Neural progenitor cell (in vitro differentiated cells): ENCODE measurements around the gene LRRTM4. TPM values are rescaled to one million over a fixed set of nuclear protein-coding genes. Genes with fewer than 3 reads are reported as not detected.

Experiments used
- DNase-seq: peaks from one replicate; pipeline ENCODE4 v3.0.0-alpha.2; 2016; ENCODE audit warnings: low spot score
- H2AFZ ChIP-seq: fragments of 200-600 bp; sonication (generic); replicated peaks from 2 replicates; pipeline ENCODE4 v1.6.1; 2016; ENCODE audit warnings: antibody characterized with exemption
- H3F3A ChIP-seq: fragments of 200-600 bp; sonication (generic); 2 replicates; pipeline ENCODE4 v1.6.1; 2016; ENCODE audit warnings: antibody characterized with exemption, low read depth
- H3K27ac ChIP-seq: fragments of 200-600 bp; sonication (generic); 2 replicates; pipeline ENCODE4 v1.5.1; 2016; ENCODE audit warnings: mild to moderate bottlenecking
- H3K27me3 ChIP-seq: fragments of 200-600 bp; sonication (generic); 2 replicates; pipeline ENCODE4 v1.6.1; 2016; ENCODE audit warnings: mild to moderate bottlenecking, moderate library complexity
- H3K36me3 ChIP-seq: fragments of 200-600 bp; sonication (generic); 2 replicates; pipeline ENCODE4 v1.5.1; 2016
- H3K4me1 ChIP-seq: fragments of 200-600 bp; sonication (generic); 2 replicates; pipeline ENCODE4 v1.6.1; 2016; ENCODE audit warnings: mixed run types
- H3K4me2 ChIP-seq: fragments of 200-600 bp; sonication (generic); 2 replicates; pipeline ENCODE4 v1.6.1; 2016
- H3K4me3 ChIP-seq: fragments of 200-600 bp; sonication (generic); 2 replicates; pipeline ENCODE4 v1.5.1; 2016
- H3K79me2 ChIP-seq: fragments of 200-600 bp; sonication (generic); 2 replicates; pipeline ENCODE4 v1.6.1; 2016; ENCODE audit warnings: low read depth
- H3K9ac ChIP-seq: fragments of 200-600 bp; sonication (generic); 2 replicates; pipeline ENCODE4 v1.6.1; 2016
- H3K9me3 ChIP-seq: fragments of 200-600 bp; sonication (generic); 2 replicates; pipeline ENCODE4 v1.5.1; 2016; ENCODE audit warnings: low read depth
- H4K20me1 ChIP-seq: fragments of 200-600 bp; sonication (generic); 2 replicates; pipeline ENCODE4 v1.6.1; 2016; ENCODE audit warnings: low read depth
- H3K27ac Mint-ChIP-seq: 3 replicates; pipeline ENCODE4 v1.8.0; 2021; ENCODE audit warnings: mixed read lengths
- H3K27me3 Mint-ChIP-seq: 2 replicates; pipeline ENCODE4 v1.8.0; 2022; ENCODE audit warnings: low read depth, mild to moderate bottlenecking, inconsistent platforms, moderate library complexity, mixed read lengths; ENCODE audit not compliant: insufficient read depth
- H3K36me3 Mint-ChIP-seq: 3 replicates; pipeline ENCODE4 v1.8.0; 2021; ENCODE audit warnings: mixed read lengths
- H3K4me1 Mint-ChIP-seq: 3 replicates; pipeline ENCODE4 v1.8.0; 2021; ENCODE audit warnings: mixed read lengths
- H3K4me3 Mint-ChIP-seq: 3 replicates; pipeline ENCODE4 v1.8.0; 2021; ENCODE audit warnings: mild to moderate bottlenecking, moderate library complexity, mixed read lengths
- H3K9me3 Mint-ChIP-seq: 3 replicates; pipeline ENCODE4 v1.8.0; 2020; ENCODE audit warnings: mixed read lengths
- EZH2 ChIP-seq: fragments of 200-600 bp; sonication (generic); IDR thresholded peaks from 2 replicates; pipeline ENCODE4 v1.6.1; 2017; ENCODE audit warnings: antibody characterized with exemption, mild to moderate bottlenecking, moderate library complexity
- EZH2phosphoT487 ChIP-seq: fragments of 200-600 bp; sonication (generic); IDR thresholded peaks from 2 replicates; pipeline ENCODE4 v1.6.1; 2017; ENCODE audit warnings: antibody characterized with exemption
- total RNA-seq: library from RNA; depleted of rRNA; stranded (reverse); fragments of >200 nt; gene quantifications from 2 replicates; pipeline ENCODE4 v1.2.3, GENCODE V29; 2015; ENCODE audit warnings: low replicate concordance
- TF ChIP-seq, protein P1 (sequence below): fragments of 200-600 bp; sonication (generic); IDR thresholded peaks from 2 replicates; pipeline ENCODE4 v1.5.1; 2017; ENCODE audit warnings: antibody characterized with exemption, mild to moderate bottlenecking

Gene LRRTM4
- total RNA-seq, 1 donor from 2014 or later, result 20.4 TPM

DNA sequence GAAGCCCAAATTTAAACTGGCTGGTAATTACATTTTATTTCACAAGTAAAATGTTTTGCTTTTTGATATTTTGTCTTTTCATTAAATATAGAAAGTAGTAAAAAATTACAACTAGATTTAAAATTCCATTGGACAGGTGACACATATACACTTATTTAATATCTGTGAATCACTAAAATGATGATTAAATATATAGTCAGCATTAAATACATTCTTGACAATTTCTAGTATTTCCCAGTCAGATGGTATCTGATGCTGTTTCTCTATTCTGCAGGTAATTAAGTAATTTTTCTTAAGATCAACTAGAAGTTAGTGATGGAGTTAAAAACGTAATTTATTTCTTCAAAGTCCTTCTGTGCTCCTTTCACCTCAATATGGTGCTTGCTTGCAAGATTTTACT is 237.8 kb downstream of the LRRTM4 start:
- no peak for DNase-seq
- H3K4me3 ChIP-seq, result no peak overlapping the region
- H3K36me3 Mint-ChIP-seq, result no peaks in the 10 kb centered on the region
- no peak overlapping the region for H3K27ac Mint-ChIP-seq
- no peaks in the 10 kb centered on the region for H3K79me2 ChIP-seq
- H2AFZ ChIP-seq, result no peak overlapping the region
- H3K27ac ChIP-seq, result no peak overlapping the region
- H4K20me1 ChIP-seq, result no peaks in the 10 kb centered on the region
- no peaks in the 10 kb centered on the region for H3F3A ChIP-seq
- no peak overlapping the region for H3K9ac ChIP-seq
- H3K4me2 ChIP-seq, result no peak overlapping the region
- H3K27me3 ChIP-seq, result no peaks in the 10 kb centered on the region
- no peaks in the 10 kb centered on the region for H3K36me3 ChIP-seq
- TF ChIP-seq, protein P1, sequence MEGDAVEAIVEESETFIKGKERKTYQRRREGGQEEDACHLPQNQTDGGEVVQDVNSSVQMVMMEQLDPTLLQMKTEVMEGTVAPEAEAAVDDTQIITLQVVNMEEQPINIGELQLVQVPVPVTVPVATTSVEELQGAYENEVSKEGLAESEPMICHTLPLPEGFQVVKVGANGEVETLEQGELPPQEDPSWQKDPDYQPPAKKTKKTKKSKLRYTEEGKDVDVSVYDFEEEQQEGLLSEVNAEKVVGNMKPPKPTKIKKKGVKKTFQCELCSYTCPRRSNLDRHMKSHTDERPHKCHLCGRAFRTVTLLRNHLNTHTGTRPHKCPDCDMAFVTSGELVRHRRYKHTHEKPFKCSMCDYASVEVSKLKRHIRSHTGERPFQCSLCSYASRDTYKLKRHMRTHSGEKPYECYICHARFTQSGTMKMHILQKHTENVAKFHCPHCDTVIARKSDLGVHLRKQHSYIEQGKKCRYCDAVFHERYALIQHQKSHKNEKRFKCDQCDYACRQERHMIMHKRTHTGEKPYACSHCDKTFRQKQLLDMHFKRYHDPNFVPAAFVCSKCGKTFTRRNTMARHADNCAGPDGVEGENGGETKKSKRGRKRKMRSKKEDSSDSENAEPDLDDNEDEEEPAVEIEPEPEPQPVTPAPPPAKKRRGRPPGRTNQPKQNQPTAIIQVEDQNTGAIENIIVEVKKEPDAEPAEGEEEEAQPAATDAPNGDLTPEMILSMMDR, result no peak
- no peak for TF ChIP-seq EZH2
- no peak for TF ChIP-seq EZH2phosphoT487
- no peaks in the 10 kb centered on the region for H3K4me1 ChIP-seq
- H3K9me3 ChIP-seq, result no peaks in the 10 kb centered on the region
- H3K9me3 Mint-ChIP-seq, result no peaks in the 10 kb centered on the region
- H3K27me3 Mint-ChIP-seq, result no peaks in the 10 kb centered on the region
- no peaks in the 10 kb centered on the region for H3K4me1 Mint-ChIP-seq
- no peak overlapping the region for H3K4me3 Mint-ChIP-seq

- H3K4me2 ChIP-seq, result no peak overlapping the region
Observed at GRCh38 chr2:77271262-77271661, 250.9 kb downstream of the LRRTM4 start.

GRCh38 chr2:77270433-77270832 is 251.7 kb downstream of the LRRTM4 start:
- H3K27me3 Mint-ChIP-seq, result no peaks in the 10 kb centered on the region
- no peak overlapping the region for H2AFZ ChIP-seq

More at GRCh38 chr2:77271262-77271661, 250.9 kb downstream of the LRRTM4 start:
- Mint-ChIP-seq H3K4me3 (no peak overlapping the region), H3K27ac (no peak overlapping the region), H3K9me3 (peaks cover 8% of the 10 kb centered on the region), H3K27me3 (no peaks in the 10 kb centered on the region), H3K4me1 (peaks cover 13% of the 10 kb centered on the region), H3K36me3 (peaks cover 2% of the 10 kb centered on the region)
- no peak overlapping the region for H3K4me3 ChIP-seq
- H3K27ac ChIP-seq, result no peak overlapping the region
- no peaks in the 10 kb centered on the region for H3F3A ChIP-seq
- no peak for DNase-seq
- TF ChIP-seq EZH2 (no peak), EZH2phosphoT487 (no peak)
- TF ChIP-seq, protein P1, result no peak
- no peaks in the 10 kb centered on the region for H3K4me1 ChIP-seq
- H3K79me2 ChIP-seq, result no peaks in the 10 kb centered on the region
- no peaks in the 10 kb centered on the region for H3K9me3 ChIP-seq
- no peaks in the 10 kb centered on the region for H4K20me1 ChIP-seq
- H2AFZ ChIP-seq, result no peak overlapping the region
- no peak overlapping the region for H3K9ac ChIP-seq
- H3K27me3 ChIP-seq, result no peaks in the 10 kb centered on the region
- H3K36me3 ChIP-seq, result no peaks in the 10 kb centered on the region

More at GRCh38 chr2:77270433-77270832, 251.7 kb downstream of the LRRTM4 start:
- Histone ChIP-seq H3K4me3 (no peak overlapping the region), H3K79me2 (no peaks in the 10 kb centered on the region), H3K9ac (no peak overlapping the region), H3K4me2 (no peak overlapping the region), H3K27ac (no peak overlapping the region), H3F3A (no peaks in the 10 kb centered on the region), H3K9me3 (no peaks in the 10 kb centered on the region), H3K27me3 (no peaks in the 10 kb centered on the region), H3K4me1 (no peaks in the 10 kb centered on the region), H4K20me1 (no peaks in the 10 kb centered on the region), H3K36me3 (no peaks in the 10 kb centered on the region)
- peaks cover 2% of the 10 kb centered on the region for H3K36me3 Mint-ChIP-seq
- peaks cover 13% of the 10 kb centered on the region for H3K4me1 Mint-ChIP-seq
- no peak for DNase-seq
- H3K27ac Mint-ChIP-seq, result peak overlapping the region; percentile 48
- TF ChIP-seq EZH2 (no peak), EZH2phosphoT487 (no peak)
- TF ChIP-seq, protein P1, result no peak
- H3K9me3 Mint-ChIP-seq, result peaks cover 8% of the 10 kb centered on the region
- no peak overlapping the region for H3K4me3 Mint-ChIP-seq
